Activated B cell treated with CpG ODN at 0.5 μM for 24 hours (primary cell): ENCODE measurements around the gene AVEN. TPM values are rescaled to one million over a fixed set of nuclear protein-coding genes. Genes with fewer than 3 reads are reported as not detected.
"Not testable (repeated sequence)": the region's sequence is repeated elsewhere in the genome, so short reads cannot be mapped to it uniquely, and the experiment has no call there.

Experiments
- ATAC-seq: fragments of 200-7000 bp; cut with Tn5 transposase; one replicate; pipeline ENCODE4 v1.10.0; 2021; ENCODE audit warnings: low read depth, mild to moderate bottlenecking, moderate library complexity
- CTCF ChIA-PET: fragments of 350-600 bp; sonication (Branson Sonifier 250); formaldehyde crosslinking; loops from one replicate; lab custom pipeline; 2021; ENCODE audit warnings: antibody characterized with exemption; lab: Charles Lee
- POLR2A ChIA-PET: fragments of 350-600 bp; sonication (Branson Sonifier 250); formaldehyde crosslinking; loops from one replicate; lab custom pipeline; 2021; ENCODE audit warnings: antibody characterized with exemption; lab: Charles Lee
- DNase-seq: peaks from one replicate; pipeline ENCODE4 v3.0.0; 2022
- H3K27ac Mint-ChIP-seq: one replicate; pipeline ENCODE4 v1.8.0; 2020; ENCODE audit warnings: mixed read lengths
- H3K27me3 Mint-ChIP-seq: one replicate; pipeline ENCODE4 v1.8.0; 2021; ENCODE audit warnings: mixed read lengths
- H3K36me3 Mint-ChIP-seq: one replicate; pipeline ENCODE4 v1.8.0; 2021; ENCODE audit warnings: low read depth, mixed read lengths
- H3K4me1 Mint-ChIP-seq: one replicate; pipeline ENCODE4 v1.8.0; 2021; ENCODE audit warnings: mixed read lengths
- H3K4me3 Mint-ChIP-seq: one replicate; pipeline ENCODE4 v1.8.0; 2020; ENCODE audit warnings: mild to moderate bottlenecking, mixed read lengths
- H3K9me3 Mint-ChIP-seq: one replicate; pipeline ENCODE4 v1.8.0; 2020; ENCODE audit warnings: mixed read lengths
- CTCF ChIP-seq: fragments of 200-600 bp; IDR thresholded peaks from one replicate; pipeline ENCODE4 v1.8.0; 2022; ENCODE audit warnings: antibody characterized with exemption, mild to moderate bottlenecking
- intact Hi-C: fragments of 100-400 bp; cut with micrococcal nuclease; formaldehyde crosslinking; loops from one replicate; pipeline ENCODE4 v1.15.1; 2024
- total RNA-seq: library from RNA; stranded (reverse); gene quantifications from 2 replicates; pipeline ENCODE4 v1.2.3, GENCODE V29; 2022

Gene AVEN
- total RNA-seq, 1 donor from 2014 or later: 14.1 TPM

- no peak for ATAC-seq
- Mint-ChIP-seq H3K36me3 (no peaks in the 10 kb centered on the region), H3K27ac (no peak overlapping the region), H3K4me3 (no peak overlapping the region), H3K4me1 (peaks cover 4% of the 10 kb centered on the region), H3K9me3 (no peaks in the 10 kb centered on the region), H3K27me3 (no peaks in the 10 kb centered on the region)
- intact Hi-C loops: no loop called here
- POLR2A ChIA-PET: no interaction called here
- no peak for DNase-seq
- no peak for TF ChIP-seq CTCF
- CTCF ChIA-PET: interaction anchor here (0.8 to 2.2 kb wide), 2 partner anchors 150 to 528 kb away, joined by 4 to 11 read pairs; partner anchors contain the start of gene KATNBL1
These were observed 20.9 kb upstream of the AVEN start for GRCh38 chr15:34059946-34060345.

GRCh38 chr15:34059476-34059875 lies 20.5 kb upstream of the AVEN start:
- H3K36me3 Mint-ChIP-seq: no peaks in the 10 kb centered on the region
- H3K4me1 Mint-ChIP-seq: peaks cover 4% of the 10 kb centered on the region
- intact Hi-C loops: no loop called here
- TF ChIP-seq CTCF: no peak
- no peak overlapping the region for H3K27ac Mint-ChIP-seq
- ATAC-seq (no peak), DNase-seq (no peak)
- CTCF ChIA-PET: interaction anchor here (0.8 kb wide), 1 partner anchor 150 kb away, joined by 4 read pairs; the partner anchor contains the start of gene KATNBL1
- H3K9me3 Mint-ChIP-seq: no peaks in the 10 kb centered on the region
- H3K27me3 Mint-ChIP-seq: no peaks in the 10 kb centered on the region
- no peak overlapping the region for H3K4me3 Mint-ChIP-seq
- POLR2A ChIA-PET: no interaction called here

GRCh38 chr15:34056911-34057310 lies 17.9 kb upstream of the AVEN start:
- H3K4me1 Mint-ChIP-seq: peaks cover 4% of the 10 kb centered on the region
- intact Hi-C loops: no loop called here
- H3K36me3 Mint-ChIP-seq: no peaks in the 10 kb centered on the region
- CTCF ChIA-PET: no interaction called here
- H3K27me3 Mint-ChIP-seq: no peaks in the 10 kb centered on the region
- POLR2A ChIA-PET: no interaction called here
- TF ChIP-seq CTCF: no peak
- H3K4me3 Mint-ChIP-seq: no peak overlapping the region
- H3K27ac Mint-ChIP-seq: no peak overlapping the region
- DNase-seq (no peak), ATAC-seq (no peak)
- no peaks in the 10 kb centered on the region for H3K9me3 Mint-ChIP-seq

- no peak for ATAC-seq
- Mint-ChIP-seq H3K4me3 (no peak overlapping the region), H3K27me3 (peaks cover 2% of the 10 kb centered on the region), H3K36me3 (peaks cover 4% of the 10 kb centered on the region), H3K9me3 (peaks cover 7% of the 10 kb centered on the region), H3K27ac (no peak overlapping the region), H3K4me1 (no peaks in the 10 kb centered on the region)
- intact Hi-C loops: no loop called here
- ChIA-PET CTCF (no interaction called here), POLR2A (no interaction called here)
- TF ChIP-seq CTCF: no peak
- no peak for DNase-seq
These were observed 17.0 kb upstream of the AVEN start for GRCh38 chr15:34055868-34056595.

GRCh38 chr15:34054081-34054707 lies 15.2 kb upstream of the AVEN start:
- Mint-ChIP-seq H3K27ac (no peak overlapping the region), H3K27me3 (peaks cover 9% of the 10 kb centered on the region), H3K36me3 (peaks cover 16% of the 10 kb centered on the region), H3K9me3 (peaks cover 19% of the 10 kb centered on the region), H3K4me1 (no peaks in the 10 kb centered on the region), H3K4me3 (no peak overlapping the region)
- TF ChIP-seq CTCF: no peak
- ChIA-PET CTCF (no interaction called here), POLR2A (no interaction called here)
- ATAC-seq (no peak), DNase-seq (no peak)
- intact Hi-C loops: no loop called here

- Mint-ChIP-seq H3K36me3 (peaks cover 17% of the 10 kb centered on the region), H3K9me3 (peaks cover 20% of the 10 kb centered on the region)
- POLR2A ChIA-PET: interaction anchor here (0.6 kb wide), 1 partner anchor 159 kb away, joined by 3 read pairs; the partner anchor contains the start of gene KATNBL1
- H3K27me3 Mint-ChIP-seq, DNase-seq, CTCF ChIA-PET, H3K27ac Mint-ChIP-seq, ATAC-seq, H3K4me3 Mint-ChIP-seq, intact Hi-C loops, H3K4me1 Mint-ChIP-seq: not testable (repeated sequence)
These were observed 11.4 kb upstream of the AVEN start for GRCh38 chr15:34050385-34050784.
